CD8-positive, alpha-beta memory T cell (primary cell): ENCODE measurements around the gene TMEM131. TPM values are rescaled to one million over a fixed set of nuclear protein-coding genes. Genes with fewer than 3 reads are reported as not detected.
"Not testable (repeated sequence)": the region's sequence is repeated elsewhere in the genome, so short reads cannot be mapped to it uniquely, and the experiment has no call there.

Experiments used
- CTCF ChIA-PET: fragments of 350-600 bp; sonication (Branson Sonifier 250); formaldehyde crosslinking; loops from one replicate; lab custom pipeline; 2021; ENCODE audit warnings: antibody characterized with exemption; lab: Charles Lee
- POLR2A ChIA-PET: fragments of 350-600 bp; sonication (Branson Sonifier 250); formaldehyde crosslinking; loops from one replicate; lab custom pipeline; 2021; ENCODE audit warnings: antibody characterized with exemption; lab: Charles Lee
- DNase-seq, 5 donors: peaks; one replicate each; pipeline versions ENCODE4 v3.0.0 to v3.0.0-alpha.2; 2020 to 2022; ENCODE audit warnings: mixed read lengths in 1 of 5
- H3K27ac ChIP-seq: one replicate; pipeline ENCODE4 v1.7.0; 2013; ENCODE audit warnings: low read depth, mild to moderate bottlenecking, low read length, moderate library complexity
- H3K27me3 ChIP-seq: 2 replicates; pipeline ENCODE4 v1.7.0; 2013; ENCODE audit warnings: low read length, mild to moderate bottlenecking; ENCODE audit not compliant: insufficient read depth, poor library complexity, severe bottlenecking
- H3K36me3 ChIP-seq: 2 replicates; pipeline ENCODE4 v1.7.0; 2013; ENCODE audit warnings: mild to moderate bottlenecking, low read length, moderate library complexity; ENCODE audit not compliant: insufficient read depth
- H3K4me1 ChIP-seq: 2 replicates; pipeline ENCODE4 v1.7.0; 2013; ENCODE audit warnings: mild to moderate bottlenecking, low read length, moderate library complexity; ENCODE audit not compliant: insufficient read depth
- H3K4me3 ChIP-seq: 2 replicates; pipeline ENCODE4 v1.7.0; 2013; ENCODE audit warnings: mild to moderate bottlenecking, low read length
- H3K9me3 ChIP-seq: 2 replicates; pipeline ENCODE4 v1.7.0; 2013; ENCODE audit warnings: mild to moderate bottlenecking, low read length
- H3K27ac Mint-ChIP-seq, 8 donors: one replicate each; pipeline ENCODE4 v1.8.0; 2020 to 2021; ENCODE audit warnings: mixed read lengths in 8 of 8, mild to moderate bottlenecking in 6 of 8, inconsistent platforms in 3 of 8, moderate library complexity in 3 of 8
- H3K27me3 Mint-ChIP-seq, 2 donors: one replicate each; pipeline ENCODE4 v1.8.0; 2020 to 2021; ENCODE audit warnings: mixed read lengths in 2 of 2, mild to moderate bottlenecking in 1 of 2, moderate library complexity in 1 of 2
- H3K36me3 Mint-ChIP-seq, 3 donors: one replicate each; pipeline ENCODE4 v1.8.0; 2020 to 2021; ENCODE audit warnings: mixed read lengths in 3 of 3, inconsistent platforms in 1 of 3, mild to moderate bottlenecking in 1 of 3
- H3K4me1 Mint-ChIP-seq, 3 donors: one replicate each; pipeline ENCODE4 v1.8.0; 2020 to 2021; ENCODE audit warnings: mixed read lengths in 3 of 3, inconsistent platforms in 1 of 3, mild to moderate bottlenecking in 1 of 3
- H3K4me3 Mint-ChIP-seq, 7 donors: one replicate each; pipeline ENCODE4 v1.8.0; 2020 to 2021; ENCODE audit warnings: mixed read lengths in 7 of 7, mild to moderate bottlenecking in 6 of 7, moderate library complexity in 4 of 7, inconsistent platforms in 2 of 7
- H3K9me3 Mint-ChIP-seq, 5 donors: one replicate each; pipeline ENCODE4 v1.8.0; 2020 to 2022; ENCODE audit warnings: mixed read lengths in 5 of 5, mild to moderate bottlenecking in 3 of 5, moderate library complexity in 2 of 5, inconsistent platforms in 1 of 5
- polyA plus RNA-seq: library from polyadenylated mRNA; unstranded; fragments of 300-500 nt; fragmentation: Illumina TruSeq; gene quantifications from one replicate; pipeline ENCODE4 v1.2.3, GENCODE V29; 2021
- total RNA-seq, 2 experiments: library from RNA; stranded (reverse); gene quantifications; one replicate each; pipeline ENCODE4 v1.2.3, GENCODE V29; 2021

Gene TMEM131
- total and polyA plus RNA-seq, 3 experiments from 2014 or later: 14.4 to 35.4 (median 34.7) TPM

- H3K36me3 ChIP-seq: no peaks in the 10 kb centered on the region
- peak overlapping the region in 1 of 8 donors; percentile 51 for H3K27ac Mint-ChIP-seq
- H3K9me3 Mint-ChIP-seq: no peaks in the 10 kb centered on the region
- H3K9me3 ChIP-seq: no peaks in the 10 kb centered on the region
- no peak overlapping the region for H3K27ac ChIP-seq
- no peak overlapping the region for H3K4me3 Mint-ChIP-seq
- peaks cover 28% of the 10 kb centered on the region for H3K4me1 ChIP-seq
- ChIA-PET CTCF (interaction anchor here (1.2 kb wide), 1 partner anchor 62 kb away, joined by 3 read pairs; no protein-coding TSS in a partner anchor), POLR2A (no interaction called here)
- H3K27me3 ChIP-seq: no peaks in the 10 kb centered on the region
- DNase-seq: no peak
- H3K4me1 Mint-ChIP-seq: peaks cover 35 to 52% (median 51%) of the 10 kb centered on the region in 3 donors
- H3K27me3 Mint-ChIP-seq: no peaks in the 10 kb centered on the region
- no peak overlapping the region for H3K4me3 ChIP-seq
- peaks cover 6 to 10% (median 9%) of the 10 kb centered on the region in 3 donors for H3K36me3 Mint-ChIP-seq
Measured at GRCh38 chr2:97868986-97869721, 126.6 kb downstream of the TMEM131 start.

- no peak overlapping the region for H3K27ac ChIP-seq
Measured at GRCh38 chr2:97863829-97864228, 131.9 kb downstream of the TMEM131 start.

GRCh38 chr2:97861177-97861576, 134.6 kb downstream of the TMEM131 start:
- H3K9me3 ChIP-seq: no peaks in the 10 kb centered on the region
- ChIA-PET CTCF (no interaction called here), POLR2A (no interaction called here)
- no peaks in the 10 kb centered on the region for H3K36me3 ChIP-seq
- no peaks in the 10 kb centered on the region for H3K27me3 ChIP-seq
- H3K4me1 ChIP-seq: no peaks in the 10 kb centered on the region
- peaks cover 0 to 11% (median 4%) of the 10 kb centered on the region in 5 donors for H3K9me3 Mint-ChIP-seq
- DNase-seq: no peak
- H3K27ac Mint-ChIP-seq: peak overlapping the region in 1 of 8 donors; percentile 63
- no peak overlapping the region for H3K27ac ChIP-seq
- peaks cover 21 to 51% (median 33%) of the 10 kb centered on the region in 3 donors for H3K36me3 Mint-ChIP-seq
- peaks cover 0 to 1% of the 10 kb centered on the region in 2 donors for H3K27me3 Mint-ChIP-seq
- no peak overlapping the region for H3K4me3 Mint-ChIP-seq
- no peak overlapping the region for H3K4me3 ChIP-seq
- peaks cover 4 to 10% (median 7%) of the 10 kb centered on the region in 3 donors for H3K4me1 Mint-ChIP-seq

More at GRCh38 chr2:97863829-97864228, 131.9 kb downstream of the TMEM131 start:
- peaks cover 0 to 1% of the 10 kb centered on the region in 2 donors for H3K27me3 Mint-ChIP-seq
- POLR2A ChIA-PET: no interaction called here
- Histone ChIP-seq H3K36me3 (no peaks in the 10 kb centered on the region), H3K4me1 (no peaks in the 10 kb centered on the region), H3K9me3 (no peaks in the 10 kb centered on the region), H3K4me3 (no peak overlapping the region), H3K27me3 (no peaks in the 10 kb centered on the region)
- no peak overlapping the region for H3K27ac Mint-ChIP-seq
- CTCF ChIA-PET: no interaction called here
- peaks cover 3 to 14% (median 10%) of the 10 kb centered on the region in 3 donors for H3K4me1 Mint-ChIP-seq
- no peak overlapping the region for H3K4me3 Mint-ChIP-seq
- peaks cover 19 to 37% (median 33%) of the 10 kb centered on the region in 3 donors for H3K36me3 Mint-ChIP-seq
- H3K9me3 Mint-ChIP-seq: peaks cover 0 to 11% (median 4%) of the 10 kb centered on the region in 5 donors
- DNase-seq: no peak

GRCh38 chr2:97858442-97858841, 137.3 kb downstream of the TMEM131 start:
- Histone ChIP-seq H3K4me1 (no peaks in the 10 kb centered on the region), H3K27me3 (no peaks in the 10 kb centered on the region), H3K9me3 (no peaks in the 10 kb centered on the region), H3K27ac (no peak overlapping the region), H3K36me3 (no peaks in the 10 kb centered on the region), H3K4me3 (no peak overlapping the region)
- H3K9me3 Mint-ChIP-seq: peaks cover 0 to 9% (median 3%) of the 10 kb centered on the region in 5 donors
- ChIA-PET CTCF (no interaction called here), POLR2A (no interaction called here)
- H3K36me3 Mint-ChIP-seq: peaks cover 12 to 59% (median 22%) of the 10 kb centered on the region in 3 donors
- H3K4me1 Mint-ChIP-seq: peaks cover 0 to 14% (median 11%) of the 10 kb centered on the region in 3 donors
- DNase-seq: no peak
- no peaks in the 10 kb centered on the region for H3K27me3 Mint-ChIP-seq
- H3K27ac Mint-ChIP-seq: peak overlapping the region in 1 of 8 donors; percentile 11
- H3K4me3 Mint-ChIP-seq: no peak overlapping the region

- Mint-ChIP-seq H3K27ac (no peak overlapping the region), H3K4me3 (no peak overlapping the region), H3K9me3 (peaks cover 0 to 5% (median 0%) of the 10 kb centered on the region in 5 donors), H3K4me1 (peaks cover 6 to 20% (median 12%) of the 10 kb centered on the region in 3 donors), H3K27me3 (no peaks in the 10 kb centered on the region), H3K36me3 (peaks cover 9 to 63% (median 16%) of the 10 kb centered on the region in 3 donors)
- no peak overlapping the region for H3K4me3 ChIP-seq
- no peak for DNase-seq
- CTCF ChIA-PET: no interaction called here
- H3K4me1 ChIP-seq: peaks cover 3% of the 10 kb centered on the region
- no peaks in the 10 kb centered on the region for H3K9me3 ChIP-seq
- POLR2A ChIA-PET: no interaction called here
- H3K27ac ChIP-seq: no peak overlapping the region
- no peaks in the 10 kb centered on the region for H3K36me3 ChIP-seq
- H3K27me3 ChIP-seq: no peaks in the 10 kb centered on the region
Measured at GRCh38 chr2:97857553-97857952, 138.2 kb downstream of the TMEM131 start.

- H3K4me3 ChIP-seq, H3K9me3 Mint-ChIP-seq, H3K27me3 ChIP-seq, H3K9me3 ChIP-seq, DNase-seq, H3K27ac ChIP-seq, CTCF ChIA-PET, H3K4me3 Mint-ChIP-seq, H3K27me3 Mint-ChIP-seq, POLR2A ChIA-PET, H3K36me3 ChIP-seq, H3K27ac Mint-ChIP-seq: not testable (repeated sequence)
- Mint-ChIP-seq H3K4me1 (peaks cover 35 to 61% (median 43%) of the 10 kb centered on the region in 3 donors), H3K36me3 (peaks cover 5 to 30% (median 6%) of the 10 kb centered on the region in 3 donors)
- H3K4me1 ChIP-seq: peaks cover 13% of the 10 kb centered on the region
Measured at GRCh38 chr2:97853057-97853456, 142.7 kb downstream of the TMEM131 start.

- H3K9me3 ChIP-seq: no peaks in the 10 kb centered on the region
- POLR2A ChIA-PET: no interaction called here
- H3K27ac Mint-ChIP-seq: peak overlapping the region in 1 of 8 donors; percentile 13
Measured at GRCh38 chr2:97851172-97851571, 144.6 kb downstream of the TMEM131 start.

GRCh38 chr2:97849881-97850528, 145.7 kb downstream of the TMEM131 start:
- H3K4me1 ChIP-seq: peaks cover 13% of the 10 kb centered on the region
- no peaks in the 10 kb centered on the region for H3K9me3 ChIP-seq
- no peak overlapping the region for H3K4me3 ChIP-seq
- ChIA-PET CTCF (no interaction called here), POLR2A (no interaction called here)
- Mint-ChIP-seq H3K27me3 (no peaks in the 10 kb centered on the region), H3K9me3 (no peaks in the 10 kb centered on the region), H3K4me1 (peaks cover 46 to 82% (median 66%) of the 10 kb centered on the region in 3 donors), H3K36me3 (peaks cover 5 to 19% (median 9%) of the 10 kb centered on the region in 3 donors), H3K4me3 (peak overlapping the region in 1 of 7 donors; percentile 13), H3K27ac (peak overlapping the region in 2 of 8 donors; percentile 4 to 72)
- H3K27me3 ChIP-seq: no peaks in the 10 kb centered on the region
- no peaks in the 10 kb centered on the region for H3K36me3 ChIP-seq
- no peak overlapping the region for H3K27ac ChIP-seq
- no peak for DNase-seq

More at GRCh38 chr2:97851172-97851571, 144.6 kb downstream of the TMEM131 start:
- H3K27me3 ChIP-seq: no peaks in the 10 kb centered on the region
- no peaks in the 10 kb centered on the region for H3K27me3 Mint-ChIP-seq
- H3K36me3 Mint-ChIP-seq: peaks cover 5 to 18% (median 6%) of the 10 kb centered on the region in 3 donors
- H3K9me3 Mint-ChIP-seq: no peaks in the 10 kb centered on the region
- H3K4me1 Mint-ChIP-seq: peaks cover 39 to 70% (median 55%) of the 10 kb centered on the region in 3 donors
- CTCF ChIA-PET: no interaction called here
- H3K27ac ChIP-seq: no peak overlapping the region
- H3K36me3 ChIP-seq: no peaks in the 10 kb centered on the region
- H3K4me1 ChIP-seq: peaks cover 13% of the 10 kb centered on the region
- DNase-seq: no peak
- H3K4me3 Mint-ChIP-seq: peak overlapping the region in 2 of 7 donors; percentile 0 to 1
- no peak overlapping the region for H3K4me3 ChIP-seq
